BJ (cell line): ENCODE data around the gene TLNRD1. TPM values are rescaled to one million over a fixed set of nuclear protein-coding genes. Genes with fewer than 3 reads are reported as not detected.

Experiments
- CTCF ChIA-PET: fragments of 350-600 bp; formaldehyde crosslinking; extraction: SDS; loops from one replicate; lab custom pipeline; 2021; ENCODE audit warnings: antibody characterized with exemption, inconsistent platforms; lab: Yijun Ruan, JAX
- POLR2A ChIA-PET: fragments of 300-600 bp; sonication (Branson Sonifier 250); formaldehyde crosslinking; extraction: SDS; loops from one replicate; lab custom pipeline; 2021; ENCODE audit warnings: antibody characterized with exemption; lab: Charles Lee
- DNase-seq: peaks from one replicate; pipeline ENCODE4 v3.0.0-alpha.2; 2011; ENCODE audit warnings: low read depth
- H3K27me3 ChIP-seq: 2 replicates; pipeline ENCODE4 v1.6.0; 2011; ENCODE audit warnings: low read length; ENCODE audit not compliant: control insufficient read depth, insufficient read depth
- H3K36me3 ChIP-seq: 2 replicates; pipeline ENCODE4 v1.5.1; 2011; ENCODE audit warnings: low read length; ENCODE audit not compliant: control insufficient read depth, insufficient read depth
- H3K4me3 ChIP-seq: 2 replicates; pipeline ENCODE4 v1.5.1; 2011; ENCODE audit warnings: low read depth, mild to moderate bottlenecking, control low read depth, low read length
- polyA plus RNA-seq: library from polyadenylated mRNA; depleted of rRNA; stranded (reverse); fragments of >200 nt; gene quantifications from 2 replicates; pipeline ENCODE4 v1.2.3, GENCODE V29; 2011
- TF ChIP-seq, protein P1 (sequence below): IDR thresholded peaks from 2 replicates; pipeline ENCODE4 v1.5.1; 2011; ENCODE audit warnings: low read depth, mild to moderate bottlenecking, control low read depth, inconsistent platforms, low read length, moderate library complexity; ENCODE audit not compliant: insufficient read depth

The TLNRD1 gene
- polyA plus RNA-seq, 1 experiment, result 5.2 TPM

DNA sequence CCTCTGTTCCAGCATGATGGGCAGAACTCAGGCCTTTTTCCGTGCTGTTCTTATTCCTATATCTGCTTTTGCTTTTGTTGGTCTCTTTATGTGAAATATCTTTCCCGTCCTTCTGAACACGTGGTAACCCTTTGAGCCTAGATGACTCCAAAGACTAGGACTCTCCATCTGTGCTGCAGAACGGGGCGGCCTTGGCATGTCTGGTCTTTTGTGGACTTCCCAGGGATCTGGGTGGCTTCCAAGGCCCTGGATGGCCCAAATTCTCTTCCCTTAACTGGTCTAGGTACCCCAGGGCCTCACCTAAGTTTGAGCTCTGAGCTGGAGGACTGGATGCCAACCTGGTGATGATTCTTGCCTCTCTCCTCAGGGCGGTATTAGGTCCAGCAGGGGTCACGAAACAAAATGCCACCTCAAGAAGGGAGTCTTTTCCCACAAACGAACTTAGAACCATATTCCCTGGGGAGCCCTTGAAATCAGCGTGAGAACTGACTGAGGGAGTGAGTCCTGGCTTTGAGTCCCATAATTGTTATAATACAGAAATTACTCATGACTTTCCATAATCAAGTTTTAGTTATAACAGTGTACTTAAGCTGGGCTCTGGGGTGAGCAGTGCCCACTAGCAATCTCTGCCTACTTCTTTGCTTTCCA lies 13.8 kb downstream of the TLNRD1 start:
- TF ChIP-seq, protein P1, sequence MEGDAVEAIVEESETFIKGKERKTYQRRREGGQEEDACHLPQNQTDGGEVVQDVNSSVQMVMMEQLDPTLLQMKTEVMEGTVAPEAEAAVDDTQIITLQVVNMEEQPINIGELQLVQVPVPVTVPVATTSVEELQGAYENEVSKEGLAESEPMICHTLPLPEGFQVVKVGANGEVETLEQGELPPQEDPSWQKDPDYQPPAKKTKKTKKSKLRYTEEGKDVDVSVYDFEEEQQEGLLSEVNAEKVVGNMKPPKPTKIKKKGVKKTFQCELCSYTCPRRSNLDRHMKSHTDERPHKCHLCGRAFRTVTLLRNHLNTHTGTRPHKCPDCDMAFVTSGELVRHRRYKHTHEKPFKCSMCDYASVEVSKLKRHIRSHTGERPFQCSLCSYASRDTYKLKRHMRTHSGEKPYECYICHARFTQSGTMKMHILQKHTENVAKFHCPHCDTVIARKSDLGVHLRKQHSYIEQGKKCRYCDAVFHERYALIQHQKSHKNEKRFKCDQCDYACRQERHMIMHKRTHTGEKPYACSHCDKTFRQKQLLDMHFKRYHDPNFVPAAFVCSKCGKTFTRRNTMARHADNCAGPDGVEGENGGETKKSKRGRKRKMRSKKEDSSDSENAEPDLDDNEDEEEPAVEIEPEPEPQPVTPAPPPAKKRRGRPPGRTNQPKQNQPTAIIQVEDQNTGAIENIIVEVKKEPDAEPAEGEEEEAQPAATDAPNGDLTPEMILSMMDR, result no peak
- no peaks in the 10 kb centered on the region for H3K27me3 ChIP-seq
- H3K4me3 ChIP-seq, result no peak overlapping the region
- no peaks in the 10 kb centered on the region for H3K36me3 ChIP-seq
- DNase-seq, result no peak
- ChIA-PET CTCF (no interaction called here), POLR2A (no interaction called here)

DNA sequence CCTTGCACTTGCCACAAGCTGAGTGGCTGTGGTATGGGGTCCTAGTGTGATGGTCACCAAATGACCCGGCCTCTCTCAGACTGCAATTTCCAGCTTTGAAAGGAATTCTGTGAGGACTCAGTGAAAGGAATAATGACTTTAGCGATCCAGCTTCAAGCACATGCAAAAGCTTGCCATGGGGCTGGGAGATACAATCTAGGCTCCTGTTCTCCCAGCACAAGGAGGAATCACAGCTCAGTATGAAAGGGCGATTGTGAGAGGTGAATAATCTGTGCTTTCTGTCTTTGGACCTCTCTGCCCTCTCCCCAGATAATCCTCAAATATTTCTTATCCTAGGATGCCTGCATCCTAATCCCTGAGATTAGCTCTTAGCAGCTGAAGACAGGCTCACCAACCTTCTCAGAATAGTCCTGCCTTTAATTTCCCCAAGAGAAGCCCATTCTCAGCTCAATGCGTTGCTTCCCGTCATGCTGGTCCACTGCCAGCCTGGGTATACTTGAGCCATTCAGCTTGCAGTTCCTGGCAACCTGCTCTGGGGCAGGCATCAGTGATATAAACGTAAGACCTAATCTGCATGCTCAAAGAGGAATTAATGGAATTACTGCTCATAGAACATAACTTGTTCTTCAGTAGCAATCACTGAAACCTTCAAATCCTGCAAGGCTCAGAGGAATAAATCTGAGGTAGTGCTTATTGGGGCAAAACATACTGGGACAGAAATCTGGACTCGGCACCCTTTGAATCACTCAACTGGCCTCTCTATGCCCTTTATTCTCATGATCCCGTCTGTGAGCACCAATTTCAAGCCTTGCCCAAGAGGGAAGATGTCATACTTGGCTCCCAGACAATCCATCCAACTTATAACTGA lies 15.1 kb downstream of the TLNRD1 start:
- Histone ChIP-seq H3K27me3 (no peaks in the 10 kb centered on the region), H3K4me3 (no peak overlapping the region), H3K36me3 (no peaks in the 10 kb centered on the region)
- TF ChIP-seq, protein P1, result no peak
- ChIA-PET POLR2A (no interaction called here), CTCF (no interaction called here)
- no peak for DNase-seq

DNA sequence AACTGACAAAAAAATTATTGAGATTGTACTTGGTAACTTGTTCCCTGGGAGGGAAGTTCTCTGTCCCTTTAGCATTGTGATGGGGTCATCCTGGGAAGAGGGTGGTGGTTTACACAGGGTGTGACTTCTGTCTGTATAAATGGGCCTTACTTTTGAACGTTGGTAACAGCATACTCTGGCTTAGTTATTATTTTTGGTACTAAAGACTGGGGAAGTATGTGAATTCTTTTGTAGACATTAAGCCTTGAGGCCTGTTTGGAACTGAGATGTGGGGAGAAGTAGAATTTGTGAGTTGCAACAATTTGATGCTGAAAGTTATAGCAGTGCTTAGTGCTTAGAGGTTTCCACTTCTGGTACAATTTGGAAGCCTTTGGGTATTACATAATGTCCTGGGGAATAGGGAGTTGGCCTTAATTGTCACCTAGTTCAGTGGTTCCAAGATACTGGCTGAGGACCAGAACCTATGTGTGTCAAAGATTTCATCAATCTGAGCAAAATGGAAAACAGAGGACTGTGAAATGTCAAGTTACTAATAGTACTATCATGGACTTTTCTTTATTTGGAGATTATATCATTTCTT lies 15.9 kb downstream of the TLNRD1 start:
- TF ChIP-seq, protein P1, result no peak
- H3K4me3 ChIP-seq, result no peak overlapping the region
- POLR2A ChIA-PET, result interaction anchor here (0.6 kb wide), 1 partner anchor 16 kb away, joined by 6 read pairs; no protein-coding TSS in a partner anchor
- no peaks in the 10 kb centered on the region for H3K27me3 ChIP-seq
- no peaks in the 10 kb centered on the region for H3K36me3 ChIP-seq
- CTCF ChIA-PET, result interaction anchor here (0.6 to 2.0 kb wide), 2 partner anchors 200 to 249 kb away, joined by 3 to 5 read pairs; no protein-coding TSS in a partner anchor
- no peak for DNase-seq

DNA sequence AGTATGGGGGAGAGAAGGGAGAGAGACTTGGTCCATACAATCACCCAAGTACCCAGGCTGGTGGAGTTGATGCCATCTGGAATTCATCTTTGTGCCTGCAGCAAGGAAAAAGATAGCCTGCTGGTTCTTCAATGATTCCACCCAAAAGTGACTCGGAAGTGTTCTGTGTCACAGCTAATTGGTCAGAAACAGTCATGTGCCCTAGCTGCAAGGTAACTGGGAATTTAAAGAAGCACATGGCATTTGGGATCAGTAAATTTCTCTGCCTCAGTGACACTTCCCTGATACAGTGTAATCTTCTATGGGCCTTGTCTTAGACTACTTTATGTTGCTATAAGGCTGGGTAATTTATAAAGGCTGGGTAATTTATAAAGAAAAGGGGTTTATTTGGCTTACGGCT lies 17.5 kb downstream of the TLNRD1 start:
- Histone ChIP-seq H3K27me3 (no peaks in the 10 kb centered on the region), H3K4me3 (no peak overlapping the region), H3K36me3 (no peaks in the 10 kb centered on the region)
- no peak for DNase-seq
- ChIA-PET POLR2A (interaction anchor here (0.5 kb wide), 1 partner anchor 18 kb away, joined by 7 read pairs; the partner anchor contains the start of gene TLNRD1), CTCF (interaction anchor here (2.0 kb wide), 1 partner anchor 248 kb away, joined by 5 read pairs; no protein-coding TSS in a partner anchor)
- TF ChIP-seq, protein P1, result no peak

DNA sequence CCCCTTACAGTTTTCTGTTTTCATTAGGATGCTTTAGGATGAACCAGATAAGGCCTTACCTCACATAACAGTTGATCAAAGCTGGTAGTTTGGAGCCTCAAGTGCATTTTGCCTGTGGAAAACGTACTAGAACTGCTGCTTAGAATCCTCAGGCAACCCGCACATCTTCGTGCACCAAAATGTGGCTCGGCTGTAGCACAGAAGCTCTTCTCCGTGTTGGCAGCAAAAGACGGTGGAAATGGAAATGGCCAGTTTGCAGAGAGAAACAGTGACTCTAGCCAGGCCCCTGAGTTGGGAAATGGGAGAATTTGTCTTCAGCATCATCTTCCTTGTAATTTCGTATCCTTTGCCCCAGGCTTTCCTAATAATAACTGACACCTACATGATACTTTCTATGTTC lies 20.6 kb downstream of the TLNRD1 start:
- DNase-seq, result no peak
- ChIA-PET CTCF (no interaction called here), POLR2A (no interaction called here)
- Histone ChIP-seq H3K27me3 (no peaks in the 10 kb centered on the region), H3K4me3 (no peak overlapping the region), H3K36me3 (no peaks in the 10 kb centered on the region)
- TF ChIP-seq, protein P1, result no peak
